Upper lobe of left lung (tissue), 4 donors: ENCODE measurements around the gene B3GNT2.

Experiments used
- CTCF ChIP-seq, 6 experiments: fragments of 450-650 bp in 4 of 6; fragments of 200-600 bp in 2 of 6; sonication (generic) in 2 of 6; IDR thresholded peaks; one replicate each; pipeline ENCODE4 v1.5.1; 2016 to 2019; ENCODE audit warnings: antibody characterized with exemption in 6 of 6
- POLR2A ChIP-seq, 4 donors: fragments of 450-650 bp; IDR thresholded peaks; one replicate each; pipeline ENCODE4 v1.5.1; 2016 to 2017; ENCODE audit warnings: antibody characterized with exemption in 4 of 4, mild to moderate bottlenecking in 2 of 4
- POLR2AphosphoS5 ChIP-seq, 2 donors: sonication (generic); formaldehyde crosslinking; IDR thresholded peaks; one replicate each; pipeline ENCODE4 v1.5.1; 2017; ENCODE audit warnings: antibody characterized with exemption in 2 of 2

GRCh38 chr2:62234755-62235655 is 39.1 kb downstream of the B3GNT2 start:
- no peak for TF ChIP-seq CTCF (IDR thresholded peaks at IDR 0.05)
- TF ChIP-seq POLR2A (IDR thresholded peaks at IDR 0.05) = no peak
- TF ChIP-seq POLR2AphosphoS5 (IDR thresholded peaks at IDR 0.05) = no peak
